ENCODE data around the gene CSAD.

CSAD gene

GRCh38 chr12:53180220-53180930 lies at the start of gene CSAD, which contains the start of gene ZNF740:
TSS of gene CSAD (minus strand) at chr12:53180925. CDS start at chr12:53173470, 7,455 bp downstream.
TSS of gene ZNF740 (plus strand) at chr12:53180722. CDS start at chr12:53181984, 1,262 bp downstream.
- peak; percentile 97 to 98 for DNase-seq

- DNase-seq, result no peak
Observed at GRCh38 chr12:53230108-53230845, 49.6 kb upstream of the CSAD start.

- DNase-seq, result no peak
Observed at GRCh38 chr12:53229454-53229853, 48.7 kb upstream of the CSAD start.

- no peak for DNase-seq
Observed at GRCh38 chr12:53227836-53228235, 47.1 kb upstream of the CSAD start.

DNA sequence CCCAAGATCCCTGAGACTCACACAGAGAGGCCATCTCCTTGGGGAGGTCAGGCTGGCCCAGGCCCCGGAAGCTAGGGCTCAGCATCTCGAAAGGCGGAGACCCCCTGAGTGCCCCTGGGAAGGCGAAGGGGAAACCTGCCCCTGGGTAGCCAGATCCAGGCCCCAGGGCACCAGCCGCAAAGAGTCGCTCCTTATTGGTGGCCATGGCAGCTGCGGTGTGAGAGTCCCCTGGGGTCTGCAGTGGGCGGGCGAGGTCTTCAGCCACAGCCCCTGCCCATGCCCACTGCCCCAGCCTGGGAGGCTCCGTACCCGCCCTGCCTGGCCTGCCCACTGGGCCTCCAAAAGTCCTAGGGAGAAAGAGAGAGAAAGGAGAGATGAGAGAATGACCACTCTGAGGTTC lies 46.6 kb upstream of the CSAD start:
- no peak for DNase-seq

DNA sequence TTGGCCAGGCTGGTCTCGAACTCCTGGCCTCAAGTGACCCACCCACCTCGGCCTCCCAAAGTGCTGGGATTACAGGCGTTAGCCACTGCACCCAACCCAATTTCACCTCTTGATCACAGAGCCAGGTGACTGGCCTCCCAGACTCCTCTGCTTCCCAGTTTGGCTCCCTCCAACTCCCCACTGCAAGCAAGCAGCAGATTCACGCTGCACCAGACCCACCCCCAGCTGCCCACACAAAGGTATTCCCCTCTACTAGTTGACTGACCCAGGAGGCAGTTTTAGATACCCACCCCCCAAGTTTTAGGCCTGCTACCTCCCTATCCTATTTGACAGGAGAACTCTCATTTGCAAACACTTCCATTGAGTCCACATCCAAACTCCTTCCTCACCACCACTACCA lies 46.1 kb upstream of the CSAD start:
- DNase-seq, result no peak

- no peak for DNase-seq
Observed at GRCh38 chr12:53225635-53226424, 45.1 kb upstream of the CSAD start.

DNA sequence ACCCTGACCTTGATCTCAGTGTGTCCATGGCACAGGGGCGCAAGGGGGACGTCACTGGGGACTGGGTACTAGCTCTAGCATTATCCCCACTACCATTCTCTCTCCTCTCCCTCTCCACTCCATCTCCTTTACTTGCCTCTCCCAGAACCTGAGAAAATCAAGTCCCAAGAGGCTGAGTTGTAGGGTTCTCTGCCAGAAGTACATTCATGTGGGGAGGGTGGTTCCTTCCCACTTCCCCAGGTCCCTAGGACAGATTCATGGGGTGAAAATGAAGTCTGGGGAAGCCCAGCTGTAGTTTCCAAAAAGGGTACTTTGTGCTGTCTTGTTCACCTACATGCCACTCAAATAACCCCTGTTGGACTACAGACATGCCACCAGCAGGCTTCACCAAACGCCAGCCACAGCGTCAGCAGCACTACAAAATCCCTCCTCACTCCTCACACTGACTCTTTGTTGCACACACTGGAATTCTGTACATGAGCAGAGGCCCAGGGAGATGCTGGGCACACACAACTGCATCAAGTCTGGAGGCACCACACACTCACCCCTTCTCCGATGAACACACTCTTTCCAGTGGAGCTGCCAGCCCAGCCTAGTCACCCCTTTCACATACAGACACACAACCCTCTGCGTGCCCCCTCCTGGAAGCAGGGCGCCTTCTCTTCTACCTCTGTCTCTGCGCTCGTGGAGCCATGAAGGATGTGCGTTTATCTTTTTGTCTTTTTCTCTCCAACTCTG lies 44.3 kb upstream of the CSAD start:
- DNase-seq, result no peak

DNA sequence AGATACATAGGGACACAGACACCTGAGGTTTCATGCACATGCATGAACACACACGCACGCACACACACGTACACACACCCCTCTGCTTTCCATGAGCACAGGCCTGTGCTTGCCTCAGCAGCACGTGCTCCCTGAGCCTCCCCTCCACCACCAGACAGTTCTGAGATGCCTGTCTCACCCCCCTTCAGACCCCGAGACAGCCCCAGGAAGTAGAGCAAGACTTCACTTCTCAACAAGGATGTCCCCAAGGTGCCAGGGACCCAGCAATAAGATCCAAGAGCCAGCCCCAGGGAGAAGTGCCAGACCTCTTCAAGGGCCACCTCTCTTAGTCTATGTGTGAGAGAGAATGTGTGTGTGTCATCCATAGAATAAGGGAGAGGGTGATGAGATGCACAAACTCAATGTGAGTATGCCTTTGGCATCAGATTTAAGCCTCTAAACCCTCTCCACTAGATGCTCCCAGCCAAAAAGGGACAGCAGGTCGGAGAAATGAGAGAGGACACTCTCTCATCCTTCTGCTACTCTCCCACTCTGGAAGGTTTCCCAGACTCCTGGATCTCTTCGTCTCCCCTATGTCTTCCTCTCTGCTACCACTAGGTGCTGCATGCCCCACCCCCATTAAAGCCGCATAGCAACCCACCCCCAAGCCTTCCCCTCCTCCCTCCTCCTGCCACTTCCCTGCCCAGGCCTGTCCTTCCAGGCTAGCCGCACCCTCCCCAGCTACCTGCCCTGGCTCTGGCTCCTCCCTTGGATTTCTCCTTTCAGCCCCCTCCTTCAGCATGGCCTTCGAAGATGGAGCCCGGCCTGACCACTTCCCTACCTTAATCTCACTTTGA lies 43.6 kb upstream of the CSAD start:
- DNase-seq, result no peak

DNA sequence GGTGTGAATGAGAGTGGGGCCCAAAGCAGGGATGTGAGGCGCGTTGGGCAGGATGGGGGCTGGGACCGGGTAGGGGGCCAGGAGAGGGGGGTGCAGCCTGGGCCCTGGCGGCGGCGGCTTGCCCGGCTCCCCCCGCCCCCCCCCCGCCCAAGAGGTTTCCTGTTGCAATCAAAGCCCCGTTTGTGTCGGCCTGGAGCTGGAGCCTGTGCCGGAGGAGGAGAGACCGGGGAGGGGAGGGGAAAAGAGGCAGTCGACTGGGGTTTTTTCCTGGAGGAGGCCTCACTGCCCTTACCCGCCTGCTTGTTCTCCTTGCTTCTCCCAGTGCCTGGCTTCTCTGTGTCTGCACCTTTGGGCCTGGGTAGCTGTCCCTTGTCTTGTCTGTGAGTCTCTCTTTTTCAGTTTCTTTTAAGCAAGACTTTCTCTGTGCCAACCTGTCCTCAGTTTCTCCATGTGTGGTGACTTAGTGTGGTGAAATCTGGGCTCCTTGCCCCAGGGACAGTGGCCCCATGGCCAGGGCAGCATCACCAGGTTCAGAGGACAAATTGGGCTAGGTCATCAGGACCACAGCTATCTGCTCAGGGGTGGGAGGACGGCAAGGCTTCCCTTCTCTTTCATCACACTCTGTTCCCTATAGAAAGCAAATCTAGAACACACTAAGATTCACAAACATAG lies 42.8 kb upstream of the CSAD start:
- no peak for DNase-seq

DNA sequence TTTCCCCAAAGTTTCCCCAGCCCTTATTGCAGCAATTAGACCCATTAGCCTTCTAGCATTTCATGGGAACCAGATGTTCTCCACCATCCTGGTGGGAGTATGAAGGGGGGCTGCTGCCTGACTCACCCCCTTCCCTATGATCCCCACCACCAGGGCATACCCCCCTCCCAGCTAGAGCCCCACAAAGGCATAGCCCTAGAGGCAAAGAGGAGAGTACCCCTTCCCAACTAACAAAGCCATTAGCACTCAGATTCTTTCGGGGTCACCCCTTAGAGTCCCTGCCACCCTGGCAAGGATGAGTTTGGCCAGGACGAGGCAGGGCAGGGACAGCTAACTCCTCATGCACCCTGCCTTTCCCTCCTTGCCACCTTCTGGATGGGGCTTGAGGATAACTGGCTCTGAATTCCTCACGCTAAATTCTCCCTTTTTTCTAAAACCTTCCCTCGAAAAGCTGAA lies 42.1 kb upstream of the CSAD start:
- no peak for DNase-seq

DNA sequence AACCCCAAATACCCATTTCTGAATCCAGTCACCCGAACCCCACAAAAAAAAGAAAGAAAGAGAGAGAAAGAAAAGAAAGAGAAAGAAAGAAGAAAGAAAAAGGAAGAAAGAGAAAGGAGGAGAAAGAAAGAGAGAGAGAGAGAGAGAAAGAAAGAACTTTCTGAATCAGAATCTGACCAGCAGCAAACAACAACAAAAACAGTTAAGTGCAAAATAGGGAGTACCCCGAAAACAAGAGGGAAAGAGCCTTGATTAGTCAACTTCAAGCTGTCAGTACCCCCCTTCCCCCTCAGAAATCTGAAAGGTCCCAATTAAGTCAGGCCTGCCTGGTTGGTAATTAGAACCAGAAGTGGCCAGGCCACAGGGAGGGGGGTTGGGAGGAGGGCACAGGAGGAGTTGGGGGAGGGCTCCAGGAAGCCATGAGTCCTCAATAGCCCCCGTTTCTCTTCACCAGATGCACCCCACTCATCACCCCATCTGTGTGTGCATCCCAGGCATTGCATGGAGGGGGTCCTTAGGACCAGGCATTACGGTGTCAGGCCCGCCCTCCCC lies 41.5 kb upstream of the CSAD start:
- DNase-seq, result no peak

DNA sequence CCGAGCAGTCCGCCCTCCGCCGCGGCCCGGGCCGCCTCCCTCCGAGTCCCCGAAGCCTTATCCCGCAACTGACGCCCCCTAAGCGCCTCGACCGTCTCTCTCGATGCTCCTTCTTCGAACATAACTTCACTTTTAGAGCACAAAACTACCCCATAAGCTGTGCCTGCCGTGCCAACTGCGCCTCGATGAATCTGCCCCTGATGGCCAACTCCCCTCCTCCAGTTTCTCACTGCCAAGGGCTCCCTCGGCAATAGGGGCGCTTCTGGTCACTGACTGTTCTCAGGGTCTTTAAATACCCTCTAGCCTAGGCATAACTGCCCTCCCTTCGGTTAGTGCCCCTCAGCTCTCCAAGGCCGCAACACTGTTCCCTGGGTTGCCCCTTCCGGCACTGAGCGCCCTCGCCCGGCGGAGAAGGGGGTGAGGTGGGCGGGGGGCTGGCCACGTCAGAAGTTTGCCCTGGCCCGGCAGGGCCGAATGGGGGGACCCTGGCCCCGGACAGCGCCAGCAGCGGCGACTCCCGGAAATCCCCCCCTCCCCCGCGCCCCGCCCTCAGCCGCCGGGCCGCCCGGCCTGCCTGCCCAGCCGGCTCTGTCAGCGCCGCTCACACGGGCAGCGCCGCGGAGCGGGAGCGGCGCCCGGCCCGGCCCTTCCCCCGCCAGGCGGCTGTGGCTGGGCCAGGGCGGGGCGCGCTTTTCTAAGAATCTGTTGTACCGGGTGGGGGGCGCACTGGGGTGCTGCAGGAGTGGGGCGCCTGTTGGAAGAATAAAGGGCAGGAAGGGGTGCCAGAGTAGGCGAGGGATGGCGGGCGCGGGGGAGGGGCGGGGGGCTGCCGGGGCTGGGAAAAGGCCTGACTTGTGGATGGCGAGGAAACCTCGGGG lies 40.7 kb upstream of the CSAD start:
- peak in 1 of 2 experiments; percentile 57 for DNase-seq

DNA sequence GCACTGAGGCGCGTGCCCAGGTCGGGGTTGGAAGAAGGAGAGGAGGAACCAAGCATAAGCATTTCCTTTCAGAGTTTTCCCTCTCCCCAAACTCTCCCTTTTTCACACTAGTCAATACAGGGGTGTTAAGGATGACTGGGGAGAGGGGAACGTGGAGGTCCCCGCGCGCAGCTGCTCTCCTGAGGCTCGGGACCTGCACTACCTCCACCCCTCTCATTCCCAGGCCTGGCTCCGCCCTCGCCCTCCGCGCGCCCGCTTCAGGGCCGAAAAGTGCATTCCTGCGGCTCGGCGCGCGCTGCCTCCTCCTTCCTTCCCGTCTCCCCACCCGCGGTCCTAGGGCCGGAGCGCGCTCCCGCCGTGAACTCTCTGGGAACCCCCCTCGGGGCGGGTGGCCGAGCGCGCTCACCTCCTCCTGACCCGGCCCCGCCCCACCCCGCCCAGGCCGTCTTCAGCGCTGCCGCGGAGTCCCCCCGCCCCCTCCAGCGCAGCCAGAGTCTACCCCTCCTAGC lies 40.0 kb upstream of the CSAD start:
- DNase-seq, result peak; percentile 86 to 90

GRCh38 chr12:53219956-53220693 lies 39.4 kb upstream of the CSAD start:
- peak; percentile 81 to 84 for DNase-seq

DNA sequence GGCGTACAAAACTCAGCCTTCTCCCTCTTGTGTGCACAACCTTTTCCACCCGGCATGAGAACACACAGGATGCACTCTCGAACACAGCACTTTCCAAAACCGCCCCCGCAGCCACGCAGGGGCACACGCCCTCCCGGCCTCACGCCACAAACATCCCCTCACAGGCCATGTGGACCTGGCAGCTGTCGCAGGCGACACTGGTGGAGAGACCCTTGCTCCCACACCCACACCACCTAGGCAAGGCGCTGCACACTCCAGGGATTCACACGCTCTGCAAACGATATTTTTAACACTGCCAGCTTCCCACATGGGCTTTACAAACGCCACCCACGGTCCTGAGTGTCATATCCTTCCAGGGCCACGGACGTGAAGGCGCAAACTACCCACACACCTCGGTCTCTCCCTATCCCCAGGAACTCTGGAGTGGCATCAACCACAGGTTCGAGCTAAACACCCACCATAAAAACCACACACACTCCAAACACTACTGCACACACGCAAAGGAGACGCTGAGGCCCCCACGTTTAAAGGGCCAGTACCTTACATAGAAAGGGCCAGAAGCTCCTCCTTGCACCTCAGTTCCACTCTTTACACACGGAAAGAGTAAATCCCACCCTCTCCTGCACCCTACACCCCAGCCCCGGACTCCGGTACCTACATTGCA lies 38.7 kb upstream of the CSAD start:
- DNase-seq, result peak; percentile 75 to 84

DNA sequence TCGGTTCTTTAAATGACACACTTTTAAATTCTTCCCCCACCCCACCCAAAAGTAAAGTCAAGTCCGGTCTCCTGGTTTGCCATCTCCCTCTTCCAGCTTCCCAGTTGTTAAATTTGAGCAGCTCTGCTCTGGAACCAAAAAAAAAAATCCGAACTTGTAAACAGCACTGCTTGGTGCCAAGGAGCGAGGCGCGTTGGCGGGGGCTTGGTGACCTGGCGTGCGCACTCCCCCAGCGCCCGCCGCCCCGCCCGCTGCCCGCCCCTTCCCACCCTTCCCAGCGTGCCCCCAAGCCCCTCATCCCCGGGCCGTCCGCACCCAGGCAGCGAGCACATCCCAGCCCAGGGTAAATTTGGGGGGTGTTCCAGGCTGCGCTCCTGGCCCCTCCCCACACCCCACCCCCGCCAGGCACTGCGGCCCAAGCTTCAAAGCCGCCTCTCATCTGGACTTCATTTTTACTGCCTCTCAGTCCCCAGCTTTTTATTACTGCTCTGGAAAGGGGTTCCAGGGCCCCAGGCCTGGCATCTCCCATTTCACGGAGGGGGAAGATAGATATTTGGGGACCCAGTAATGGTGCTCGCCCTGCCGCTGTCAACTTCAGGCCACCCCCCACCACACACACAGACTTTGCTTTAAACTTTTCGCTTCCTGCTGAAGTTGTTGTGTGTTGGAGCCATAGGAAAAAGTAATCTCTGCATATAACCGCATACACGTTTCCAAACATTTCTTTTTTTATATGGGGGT lies 38.0 kb upstream of the CSAD start:
- DNase-seq, result no peak

DNA sequence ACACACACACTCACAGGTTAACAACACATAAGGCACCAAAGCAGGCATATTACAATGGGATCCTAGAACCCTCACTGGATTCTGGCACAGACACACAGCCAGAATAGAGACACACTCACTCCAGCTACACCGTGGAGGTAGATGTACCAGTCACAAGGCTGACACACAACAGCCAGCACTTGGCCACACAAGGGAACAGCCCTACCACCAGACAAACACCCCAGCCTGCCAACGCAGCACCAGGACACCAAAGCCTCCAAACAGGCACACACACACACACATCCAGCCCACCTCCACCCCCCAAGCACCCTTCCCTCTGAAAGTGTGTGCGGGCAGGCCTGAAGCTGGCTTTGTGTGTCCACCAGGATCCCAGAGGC lies 37.2 kb upstream of the CSAD start:
- no peak for DNase-seq

Measured in activated CD4-positive, alpha-beta T cell treated with anti-CD3 and anti-CD28 coated beads, Interleukin-2, amount 50 U/mL, for 48 hours (primary cell).